Cardiac muscle cell (in vitro differentiated cells and primary cell): ENCODE measurements around the gene PTP4A2. TPM values are rescaled to one million over a fixed set of nuclear protein-coding genes. Genes with fewer than 3 reads are reported as not detected.
"Not testable (repeated sequence)": the region's sequence is repeated elsewhere in the genome, so short reads cannot be mapped to it uniquely, and the experiment has no call there.

Experiments
- DNase-seq, 2 donors: peaks; one replicate each; pipeline versions ENCODE4 v3.0.0 to v3.0.0-alpha.2; 2010 to 2017; ENCODE audit warnings: low read depth in 1 of 2, low spot score in 1 of 2
- H3K27ac ChIP-seq: fragments of 200-600 bp; sonication (generic); 2 replicates; pipeline ENCODE4 v1.5.1; 2016
- H3K27me3 ChIP-seq: fragments of 200-600 bp; sonication (generic); 2 replicates; pipeline ENCODE4 v1.6.0; 2016; ENCODE audit warnings: control low read depth
- H3K36me3 ChIP-seq: fragments of 200-600 bp; sonication (generic); 2 replicates; pipeline ENCODE4 v1.5.1; 2016; ENCODE audit warnings: control low read depth
- H3K4me1 ChIP-seq: fragments of 200-600 bp; sonication (generic); 2 replicates; pipeline ENCODE4 v1.8.1; 2017; ENCODE audit warnings: low read depth, mild to moderate bottlenecking, mixed run types
- H3K4me3 ChIP-seq: fragments of 200-600 bp; sonication (generic); 2 replicates; pipeline ENCODE4 v1.5.1; 2016; ENCODE audit warnings: mild to moderate bottlenecking
- H3K9me3 ChIP-seq: fragments of 200-600 bp; sonication (generic); 2 replicates; pipeline ENCODE4 v1.5.1; 2017; ENCODE audit warnings: low read depth, mild to moderate bottlenecking, control low read depth
- CTCF ChIP-seq: IDR thresholded peaks from 2 replicates; pipeline ENCODE4 v1.5.1; 2012; ENCODE audit warnings: low read depth, mild to moderate bottlenecking, low read length
- polyA plus RNA-seq: library from polyadenylated mRNA; unstranded; fragments of >200 nt; fragmentation: Nextera tagmentation; extraction: Ambion mirVana; gene quantifications from 2 replicates; pipeline ENCODE4 v1.2.1, GENCODE V29; 2016
- total RNA-seq: library from RNA; depleted of rRNA; stranded (reverse); fragments of >200 nt; gene quantifications from 2 replicates; pipeline ENCODE4 v1.2.3, GENCODE V29; 2016

Gene PTP4A2
- total and polyA plus RNA-seq, 2 experiments from 2014 or later: 161 to 285 TPM

GRCh38 chr1:31943546-31944184 is 5.5 kb upstream of the PTP4A2 start:
- no peak for TF ChIP-seq CTCF
- no peaks in the 10 kb centered on the region for H3K9me3 ChIP-seq
- peak overlapping the region; percentile 93 for H3K27ac ChIP-seq
- no peaks in the 10 kb centered on the region for H3K27me3 ChIP-seq
- DNase-seq: peak in 1 of 2 donors; percentile 34
- H3K36me3 ChIP-seq: no peaks in the 10 kb centered on the region
- H3K4me3 ChIP-seq: no peak overlapping the region
- H3K4me1 ChIP-seq: peaks cover 13% of the 10 kb centered on the region

GRCh38 chr1:31942061-31942460 is 3.9 kb upstream of the PTP4A2 start:
- peak overlapping the region; percentile 33 for H3K27ac ChIP-seq
- not testable (repeated sequence) for H3K9me3 ChIP-seq, DNase-seq, H3K36me3 ChIP-seq, H3K27me3 ChIP-seq, H3K4me3 ChIP-seq
- peaks cover 15% of the 10 kb centered on the region for H3K4me1 ChIP-seq

GRCh38 chr1:31939484-31940329 is 1.5 kb upstream of the PTP4A2 start:
- no peak overlapping the region for H3K4me3 ChIP-seq
- no peaks in the 10 kb centered on the region for H3K9me3 ChIP-seq
- peaks cover 21% of the 10 kb centered on the region for H3K4me1 ChIP-seq
- H3K27me3 ChIP-seq: no peaks in the 10 kb centered on the region
- no peaks in the 10 kb centered on the region for H3K36me3 ChIP-seq
- peak; percentile 68 to 91 for DNase-seq
- peak overlapping the region; percentile 45 for H3K27ac ChIP-seq
- peak; percentile 60 for TF ChIP-seq CTCF

DNA sequence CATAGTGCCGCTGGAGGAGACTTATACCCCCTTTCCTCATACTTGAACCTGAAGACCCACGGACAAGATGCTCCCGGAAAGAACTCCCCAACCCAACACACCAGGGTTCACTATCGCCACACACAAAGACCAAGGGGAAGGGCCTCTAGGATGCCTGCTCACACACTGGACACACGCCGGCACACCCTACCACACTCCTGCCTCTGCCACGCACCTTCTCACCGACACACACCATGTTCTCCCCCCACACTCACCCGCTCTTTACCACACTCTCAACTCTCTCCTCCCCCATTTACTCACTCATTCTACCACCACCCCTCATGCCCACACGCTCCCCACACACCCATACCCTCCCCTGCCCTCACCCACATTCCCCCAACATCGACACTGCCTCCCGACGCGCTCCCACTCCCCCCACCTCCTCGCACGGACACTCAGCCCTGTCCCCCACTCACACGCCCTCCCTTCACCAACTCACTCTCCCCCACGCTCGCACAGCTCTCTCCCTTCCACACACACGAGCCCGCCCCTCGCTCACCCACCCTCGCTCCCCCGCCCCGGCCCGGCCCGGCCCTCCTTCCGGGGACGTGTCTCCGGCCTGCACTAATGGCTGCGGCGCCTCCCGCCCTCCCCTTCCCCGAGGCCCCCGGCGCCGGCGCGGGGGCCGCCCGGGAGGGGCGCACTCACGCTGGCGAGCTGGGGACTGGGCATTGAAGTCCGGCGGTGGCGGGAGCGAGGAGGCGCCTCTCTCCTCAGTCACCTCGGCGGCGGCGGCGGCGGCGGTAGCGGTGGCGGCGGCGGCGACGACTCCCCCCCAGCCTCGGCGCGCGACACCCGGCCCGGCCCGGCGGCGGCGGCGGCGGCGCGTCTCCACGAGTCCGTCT is 626 bp downstream of the PTP4A2 start:
- Histone ChIP-seq H3K36me3 (no peaks in the 10 kb centered on the region), H3K27ac (peak overlapping the region; percentile 98), H3K9me3 (no peaks in the 10 kb centered on the region), H3K27me3 (no peaks in the 10 kb centered on the region), H3K4me1 (peaks cover 23% of the 10 kb centered on the region), H3K4me3 (peak overlapping the region; percentile 79)
- TF ChIP-seq CTCF: no peak
- peak; percentile 79 to 81 for DNase-seq

GRCh38 chr1:31936981-31937299 is 1.2 kb downstream of the PTP4A2 start:
- no peak for DNase-seq

More at GRCh38 chr1:31936981-31937299, 1.2 kb downstream of the PTP4A2 start:
- no peak for TF ChIP-seq CTCF
- Histone ChIP-seq H3K4me1 (peaks cover 29% of the 10 kb centered on the region), H3K27me3 (no peaks in the 10 kb centered on the region), H3K36me3 (no peaks in the 10 kb centered on the region), H3K27ac (peak overlapping the region; percentile 98), H3K4me3 (peak overlapping the region; percentile 79), H3K9me3 (no peaks in the 10 kb centered on the region)
